Kidney (tissue), 14 donors: Measurements from ENCODE around the gene NEU3. TPM values are rescaled to one million over a fixed set of nuclear protein-coding genes. Genes with fewer than 3 reads are reported as not detected.

ENCODE experiments used
- DNase-seq, 5 donors: peaks; one replicate each; pipeline ENCODE4 v3.0.0-alpha.2; 2013 to 2020
- FAIRE-seq: peaks from 2 replicates; lab custom pipeline; 2012; peaks lifted over from hg19 to GRCh38; lab: Jason Lieb, UNC
- H3K27ac ChIP-seq, 2 donors: one replicate each; pipeline ENCODE4 v1.7.0; 2013; ENCODE audit warnings: low read depth in 2 of 2, low read length in 2 of 2, inconsistent platforms in 1 of 2
- H3K27me3 ChIP-seq: one replicate; pipeline ENCODE4 v1.7.1; 2013; ENCODE audit warnings: low read length, inconsistent platforms; ENCODE audit not compliant: control insufficient read depth, insufficient read depth
- H3K36me3 ChIP-seq, 3 donors: one replicate each; pipeline versions ENCODE4 v1.7.0 to v1.7.1; 2013; ENCODE audit warnings: low read length in 3 of 3, control low read depth in 1 of 3, inconsistent platforms in 1 of 3; ENCODE audit not compliant: insufficient read depth in 3 of 3, control insufficient read depth in 2 of 3
- H3K4me1 ChIP-seq, 3 donors: one replicate each; pipeline versions ENCODE4 v1.7.0 to v1.7.1; 2013; ENCODE audit warnings: low read length in 3 of 3, inconsistent platforms in 1 of 3, low read depth in 1 of 3; ENCODE audit not compliant: control insufficient read depth in 2 of 3, insufficient read depth in 2 of 3
- H3K4me3 ChIP-seq, 3 donors: one replicate each; pipeline versions ENCODE4 v1.7.0 to v1.8.1; 2013; ENCODE audit warnings: low read length in 3 of 3, control low read depth in 1 of 3, inconsistent platforms in 1 of 3
- H3K9ac ChIP-seq, 3 donors: one replicate each; pipeline versions ENCODE4 v1.7.0 to v1.7.1; 2013; ENCODE audit warnings: low read length in 3 of 3, control low read depth in 1 of 3, inconsistent platforms in 1 of 3
- H3K9me3 ChIP-seq, 3 donors: one replicate each; pipeline versions ENCODE4 v1.7.0 to v1.7.1; 2013; ENCODE audit warnings: low read length in 3 of 3, control low read depth in 1 of 3, inconsistent platforms in 1 of 3; ENCODE audit not compliant: control insufficient read depth in 2 of 3, insufficient read depth in 1 of 3
- intact Hi-C: fragments of 100-400 bp; cut with DNase I; formaldehyde crosslinking; loops from one replicate; pipeline ENCODE4 v1.11.1; 2022
- polyA plus RNA-seq: library from polyadenylated mRNA; stranded (reverse); fragments of 350-450 nt; fragmentation: Illumina TruSeq; extraction: RNeasy Lipid Tissue Mini Kit (QIAGEN cat#74804); gene quantifications from one replicate; pipeline ENCODE4 v1.2.3, GENCODE V29; 2014; ENCODE audit warnings: low read depth, low replicate concordance; ENCODE audit not compliant: insufficient read depth
- total RNA-seq: library from RNA; stranded (reverse); fragmentation: NEBNext Ultra II Directional; extraction: Animal tissue kit (Norgen Biotek cat#: 25700); gene quantifications from one replicate; pipeline ENCODE4 v1.2.1, GENCODE V29; 2021
- TF ChIP-seq, protein P1 (sequence below): IDR thresholded peaks from 3 replicates; pipeline ENCODE4 v1.5.1; 2012; ENCODE audit warnings: mild to moderate bottlenecking, moderate library complexity, borderline replicate concordance; ENCODE audit not compliant: insufficient read depth; ENCODE audit errors: extremely low read depth
- donor health status: control.
- donor health status: control.
- donor health status: control.
- donor health status: control.
- donor health status: control.
- donor health status: DM: yes; HTN: yes; CAD: no.
- donor health status: Normal renal cell carcinoma (clear cell type).

Gene NEU3
- total and polyA plus RNA-seq, 2 donors from 2014 or later, result 2.8 to 13.2 TPM

GRCh38 chr11:74948546-74948897 is 40.2 kb upstream of the NEU3 start:
- intact Hi-C loops, result no loop called here
- TF ChIP-seq, protein P1, sequence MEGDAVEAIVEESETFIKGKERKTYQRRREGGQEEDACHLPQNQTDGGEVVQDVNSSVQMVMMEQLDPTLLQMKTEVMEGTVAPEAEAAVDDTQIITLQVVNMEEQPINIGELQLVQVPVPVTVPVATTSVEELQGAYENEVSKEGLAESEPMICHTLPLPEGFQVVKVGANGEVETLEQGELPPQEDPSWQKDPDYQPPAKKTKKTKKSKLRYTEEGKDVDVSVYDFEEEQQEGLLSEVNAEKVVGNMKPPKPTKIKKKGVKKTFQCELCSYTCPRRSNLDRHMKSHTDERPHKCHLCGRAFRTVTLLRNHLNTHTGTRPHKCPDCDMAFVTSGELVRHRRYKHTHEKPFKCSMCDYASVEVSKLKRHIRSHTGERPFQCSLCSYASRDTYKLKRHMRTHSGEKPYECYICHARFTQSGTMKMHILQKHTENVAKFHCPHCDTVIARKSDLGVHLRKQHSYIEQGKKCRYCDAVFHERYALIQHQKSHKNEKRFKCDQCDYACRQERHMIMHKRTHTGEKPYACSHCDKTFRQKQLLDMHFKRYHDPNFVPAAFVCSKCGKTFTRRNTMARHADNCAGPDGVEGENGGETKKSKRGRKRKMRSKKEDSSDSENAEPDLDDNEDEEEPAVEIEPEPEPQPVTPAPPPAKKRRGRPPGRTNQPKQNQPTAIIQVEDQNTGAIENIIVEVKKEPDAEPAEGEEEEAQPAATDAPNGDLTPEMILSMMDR, result no peak
- Histone ChIP-seq H3K9me3 (no peaks in the 10 kb centered on the region), H3K27ac (peak overlapping the region; percentile 80 to 82), H3K4me1 (peaks cover 0 to 9% (median 7%) of the 10 kb centered on the region in 3 donors), H3K27me3 (no peaks in the 10 kb centered on the region), H3K9ac (peak overlapping the region; percentile 76 to 94 (median 92)), H3K36me3 (peaks cover 0 to 2% (median 0%) of the 10 kb centered on the region in 3 donors), H3K4me3 (peak overlapping the region; percentile 91 to 98 (median 94))
- FAIRE-seq (no peak), DNase-seq (no peak)

GRCh38 chr11:74948898-74949752 is 39.6 kb upstream of the NEU3 start, which contains the start of the genes SPCS2 and XRRA1:
Gene SPCS2, plus strand, starts transcription at chr11:74949266. Its CDS starts 20 bp downstream, at chr11:74949286.
Gene XRRA1, minus strand, starts transcription at chr11:74949091. Its CDS starts 8,213 bp downstream, at chr11:74940878.
- H3K27me3 ChIP-seq, result no peaks in the 10 kb centered on the region
- H3K27ac ChIP-seq, result peak within 1 kb of the TSS; percentile 80 to 82
- H3K36me3 ChIP-seq, result peaks cover 0 to under 1% (median 0%) of the 10 kb centered on the region in 3 donors
- FAIRE-seq (no peak), DNase-seq (peak; percentile 98 to 100 (median 99))
- no peaks in the 10 kb centered on the region for H3K9me3 ChIP-seq
- intact Hi-C loops, result no loop called here
- TF ChIP-seq, protein P1, result no peak
- H3K4me3 ChIP-seq, result peak within 1 kb of the TSS; percentile 91 to 98 (median 94)
- peak within 1 kb of the TSS; percentile 86 to 98 (median 94) for H3K9ac ChIP-seq
- peaks cover 0 to 9% (median 7%) of the 10 kb centered on the region in 3 donors for H3K4me1 ChIP-seq

DNA sequence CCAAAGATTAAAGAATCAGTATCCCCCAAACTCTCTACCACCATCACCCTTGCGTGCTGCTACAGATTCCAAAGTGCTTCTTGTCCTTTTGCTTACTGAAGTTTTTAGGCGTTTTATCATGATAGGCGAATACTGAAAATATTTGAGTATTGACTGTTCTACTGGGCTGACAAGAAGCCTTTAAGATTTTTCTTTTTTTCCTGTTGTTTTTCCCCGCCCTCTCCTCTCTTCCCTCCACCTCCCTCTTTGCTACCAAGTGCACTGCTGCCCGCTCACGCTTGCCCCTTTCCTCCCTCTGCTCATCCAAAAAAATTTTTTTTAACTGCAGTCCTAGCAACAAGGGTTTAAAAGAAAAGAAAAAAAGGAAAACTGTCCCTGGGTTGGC is 39.0 kb upstream of the NEU3 start:
- TF ChIP-seq, protein P1, result no peak
- Histone ChIP-seq H3K9me3 (no peaks in the 10 kb centered on the region), H3K4me1 (peaks cover 0 to 12% (median 7%) of the 10 kb centered on the region in 3 donors), H3K4me3 (peak overlapping the region; percentile 91 to 98 (median 94)), H3K27me3 (no peaks in the 10 kb centered on the region), H3K36me3 (peaks cover 0 to 2% (median 0%) of the 10 kb centered on the region in 3 donors), H3K27ac (peak overlapping the region in 1 of 2 donors; percentile 82), H3K9ac (peak overlapping the region; percentile 86 to 98 (median 94))
- DNase-seq (peak in 1 of 5 donors; percentile 17), FAIRE-seq (no peak)
- intact Hi-C loops, result no loop called here
